LNCAP (cell line): Measurements from ENCODE around the gene C14orf180.

ENCODE experiments used
- TF ChIP-seq, protein P1 (sequence below): fragments of 450-650 bp; IDR thresholded peaks from 2 replicates; pipeline ENCODE4 v1.5.1; 2017; ENCODE audit warnings: mild to moderate bottlenecking

C14orf180 gene

DNA sequence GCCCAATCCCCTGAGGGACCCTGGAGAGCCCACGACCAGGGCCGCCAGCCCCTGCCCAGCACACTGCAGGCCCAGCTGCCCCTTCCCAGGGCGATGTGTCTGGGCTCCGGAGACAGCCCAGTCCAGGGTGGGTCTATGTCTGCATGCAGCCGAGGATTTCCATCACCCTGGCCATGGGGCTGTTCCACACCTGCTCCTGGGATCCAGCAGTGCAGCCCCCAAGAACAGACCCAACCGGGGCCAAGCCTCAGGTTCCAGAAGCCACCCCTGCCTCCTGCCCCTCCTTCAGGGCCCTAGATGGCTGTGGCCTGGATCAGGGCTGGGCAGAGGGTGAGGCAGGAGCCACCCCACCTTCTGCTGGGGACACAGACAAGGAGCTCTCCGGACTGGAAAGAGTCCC is 11.5 kb downstream of the C14orf180 start:
- TF ChIP-seq, protein P1, sequence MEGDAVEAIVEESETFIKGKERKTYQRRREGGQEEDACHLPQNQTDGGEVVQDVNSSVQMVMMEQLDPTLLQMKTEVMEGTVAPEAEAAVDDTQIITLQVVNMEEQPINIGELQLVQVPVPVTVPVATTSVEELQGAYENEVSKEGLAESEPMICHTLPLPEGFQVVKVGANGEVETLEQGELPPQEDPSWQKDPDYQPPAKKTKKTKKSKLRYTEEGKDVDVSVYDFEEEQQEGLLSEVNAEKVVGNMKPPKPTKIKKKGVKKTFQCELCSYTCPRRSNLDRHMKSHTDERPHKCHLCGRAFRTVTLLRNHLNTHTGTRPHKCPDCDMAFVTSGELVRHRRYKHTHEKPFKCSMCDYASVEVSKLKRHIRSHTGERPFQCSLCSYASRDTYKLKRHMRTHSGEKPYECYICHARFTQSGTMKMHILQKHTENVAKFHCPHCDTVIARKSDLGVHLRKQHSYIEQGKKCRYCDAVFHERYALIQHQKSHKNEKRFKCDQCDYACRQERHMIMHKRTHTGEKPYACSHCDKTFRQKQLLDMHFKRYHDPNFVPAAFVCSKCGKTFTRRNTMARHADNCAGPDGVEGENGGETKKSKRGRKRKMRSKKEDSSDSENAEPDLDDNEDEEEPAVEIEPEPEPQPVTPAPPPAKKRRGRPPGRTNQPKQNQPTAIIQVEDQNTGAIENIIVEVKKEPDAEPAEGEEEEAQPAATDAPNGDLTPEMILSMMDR: no peak

DNA sequence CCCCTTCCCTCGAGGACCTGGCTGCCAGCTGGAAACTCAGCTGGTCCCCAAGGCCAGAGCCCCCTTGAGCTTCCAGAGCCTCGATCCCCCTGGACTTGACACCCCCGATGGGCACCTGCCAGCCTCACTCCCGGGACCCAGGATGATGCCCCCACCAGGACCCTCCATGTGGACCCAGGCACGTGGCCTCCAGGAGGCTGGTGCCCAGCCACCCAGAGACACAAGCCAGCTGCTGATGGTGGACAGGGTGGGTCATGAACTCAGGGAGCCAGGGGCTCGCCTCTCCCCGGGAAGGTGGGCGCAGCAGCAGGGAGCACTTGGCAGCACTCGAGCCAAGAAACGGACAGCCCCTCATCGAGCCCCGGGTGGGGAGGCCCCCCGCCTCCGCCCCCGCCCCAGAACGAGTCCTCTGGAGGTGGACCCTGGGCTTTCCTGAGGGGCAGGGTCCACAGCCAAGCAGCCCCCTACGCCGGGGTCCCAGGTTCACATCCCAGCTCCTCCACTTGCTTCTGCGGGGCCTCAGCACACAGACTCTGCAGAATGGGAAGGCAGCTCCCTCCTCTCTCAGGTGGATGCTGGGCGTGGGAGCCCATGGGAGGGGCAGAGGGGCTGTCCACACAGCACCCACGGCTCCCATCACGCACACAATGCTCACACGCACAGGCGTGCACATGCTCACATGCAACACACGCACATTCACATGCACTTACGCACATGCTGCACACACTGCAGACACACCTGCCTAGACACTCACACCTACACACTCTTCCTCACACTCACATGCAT is 12.1 kb downstream of the C14orf180 start:
- TF ChIP-seq, protein P1: no peak

DNA sequence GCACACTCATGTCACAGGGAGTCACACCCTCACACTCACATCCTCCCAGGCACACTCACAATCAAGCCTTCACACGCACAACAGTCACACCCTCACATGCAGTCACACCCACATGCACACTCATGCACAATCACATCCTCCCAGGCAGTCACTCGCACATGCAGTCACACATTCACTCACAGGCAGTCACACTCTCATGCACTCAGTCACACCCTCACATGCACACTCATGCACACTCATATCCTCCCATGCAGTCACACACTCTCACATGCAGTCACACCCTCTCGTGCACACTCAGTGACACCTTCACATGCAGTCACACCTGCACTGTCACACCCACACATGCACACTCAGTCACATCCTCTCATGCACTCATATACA is 12.7 kb downstream of the C14orf180 start:
- TF ChIP-seq, protein P1: no peak

DNA sequence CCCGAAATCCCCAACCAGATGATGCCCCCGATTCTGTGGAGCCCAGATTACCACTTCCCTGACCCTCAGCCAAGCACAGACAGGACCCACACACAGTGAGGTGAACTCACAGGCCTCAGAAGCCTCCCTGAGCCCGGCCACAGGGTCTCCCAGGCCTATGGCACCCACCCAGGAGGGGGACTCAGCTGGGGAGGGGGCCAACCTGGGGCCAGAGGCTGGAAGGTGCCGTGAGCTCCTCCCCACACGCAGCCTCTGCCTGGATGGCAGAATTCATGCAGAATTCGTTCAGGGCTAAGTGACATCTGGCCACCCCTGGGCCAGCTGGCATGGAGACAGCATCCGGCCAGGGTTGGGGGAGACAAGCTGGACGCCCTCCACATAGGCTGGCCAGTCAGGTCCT is 13.2 kb downstream of the C14orf180 start:
- TF ChIP-seq, protein P1: no peak

DNA sequence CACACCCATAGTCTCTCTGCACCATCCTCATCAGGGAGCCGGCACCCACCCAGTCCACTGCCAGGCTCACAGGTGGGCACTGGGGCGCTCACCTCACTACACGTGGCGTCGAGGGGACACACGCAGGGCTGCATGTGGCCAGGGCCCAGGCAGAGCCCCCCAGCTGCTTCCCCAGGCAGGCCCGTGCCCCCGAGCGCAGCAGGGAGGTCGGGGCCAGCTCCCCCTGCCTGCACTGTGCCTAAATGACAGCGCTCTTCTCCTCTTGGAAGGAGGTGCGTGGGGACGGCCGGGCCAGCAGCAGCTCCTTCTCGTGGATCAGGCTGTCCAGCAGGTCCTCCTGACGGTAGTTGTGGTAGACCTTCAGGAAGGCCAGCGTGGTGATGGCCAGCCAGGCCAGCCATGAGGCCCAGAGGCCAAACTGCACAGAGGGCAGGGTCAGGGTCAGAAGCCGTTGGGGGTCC is 13.7 kb downstream of the C14orf180 start:
- TF ChIP-seq, protein P1: no peak

DNA sequence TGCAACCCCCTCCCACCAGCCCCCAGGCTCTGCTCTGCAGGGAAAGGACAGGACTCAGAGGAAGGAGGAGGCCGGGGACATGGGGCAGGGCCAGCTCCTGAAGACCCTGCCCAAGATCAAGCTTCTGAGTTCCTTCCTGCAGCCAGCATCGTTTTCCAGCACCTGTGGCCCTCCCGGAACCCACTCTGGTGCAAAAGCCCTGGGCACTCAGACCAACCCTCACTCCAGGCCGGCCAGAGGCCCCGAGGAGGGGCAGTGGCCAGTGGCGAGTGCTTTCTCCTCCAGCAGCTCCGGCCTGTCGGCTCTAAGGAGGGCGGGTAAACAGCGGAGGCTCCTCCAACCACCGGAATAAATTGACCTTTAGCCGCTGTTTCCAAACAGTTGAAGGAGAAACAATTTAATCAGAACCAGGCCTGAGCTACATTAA is 14.2 kb downstream of the C14orf180 start:
- TF ChIP-seq, protein P1: no peak

DNA sequence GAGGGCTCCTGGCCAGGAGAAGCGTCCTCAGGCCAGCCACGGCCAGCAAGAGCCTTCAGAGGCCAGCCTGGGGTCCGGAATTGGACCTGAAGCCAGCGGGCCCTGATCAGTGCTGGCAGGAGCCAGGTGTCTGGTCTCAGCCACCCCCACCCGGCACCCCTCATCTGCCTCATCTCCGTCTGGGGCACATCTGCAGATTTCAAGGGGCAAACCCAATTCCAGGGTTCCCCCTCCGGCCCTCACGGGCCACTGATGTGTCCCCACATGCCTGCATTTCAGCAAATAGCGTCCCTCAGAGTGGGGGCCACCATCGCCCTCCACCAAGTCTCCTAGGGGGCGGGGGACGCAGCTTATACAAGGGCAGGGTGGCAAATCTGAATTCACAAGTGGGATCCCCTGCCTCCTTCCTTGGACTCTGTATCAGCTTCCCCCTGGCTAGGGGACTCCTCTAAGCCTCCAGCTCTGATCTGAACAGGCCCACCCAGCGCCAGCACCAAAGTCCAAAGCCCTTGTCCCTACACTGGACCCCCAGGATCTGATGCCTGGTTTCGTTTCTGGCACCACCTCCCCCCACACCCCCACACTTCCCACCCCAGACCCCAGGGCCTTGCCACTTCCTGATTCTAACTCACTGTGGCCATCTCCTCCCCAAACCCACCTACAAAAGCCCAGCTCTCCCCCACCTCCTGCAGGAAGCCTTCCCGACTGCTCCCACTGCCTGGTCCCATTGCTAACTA is 14.9 kb downstream of the C14orf180 start:
- TF ChIP-seq, protein P1: no peak
